ENCODE results near the gene CPA1. TPM values are rescaled to one million over a fixed set of nuclear protein-coding genes. Genes with fewer than 3 reads are reported as not detected.

Gene CPA1
- total and polyA plus RNA-seq, 2 of the 4 experiments (the other 2 are of a cell fraction) = not detected

- TF ChIP-seq NFE2L2 (IDR thresholded peaks at IDR 0.05; ENCODE audit: low read depth, low read length) (no peak), CEBPB (IDR thresholded peaks at IDR 0.05; ENCODE audit: low read depth, low read length) (peak; percentile 12; the same call in 1 of the 2 replicates)
- no peak overlapping the region for H2AK5ac ChIP-seq (ENCODE audit: low read depth, low read length)
- peak overlapping the region; percentile 99; the same call in 1 of the 2 replicates for H3K27ac ChIP-seq (ENCODE audit: insufficient read depth, low read length)
- H3K14ac ChIP-seq (replicated peaks; ENCODE audit: low read depth, low read length) = 0 out of 2 replicates have a peak overlapping the region, but pooled peaks have one; percentile 17
- H3K23ac ChIP-seq (ENCODE audit: low read depth, low read length) = 0 out of 2 replicates have a peak overlapping the region, but pooled peaks have one; percentile 22
- peak; percentile 58 for DNase-seq
- H2BK120ac ChIP-seq (ENCODE audit: low read depth, low read length) = peak overlapping the region; percentile 89
- H3K18ac ChIP-seq (ENCODE audit: low read depth, low read length) = peak overlapping the region; percentile 78
- no peaks in the 10 kb centered on the region for H3K9me3 ChIP-seq (ENCODE audit: control insufficient read depth, insufficient read depth, low read length)
- peaks cover 11% of the 10 kb centered on the region for H3K4me1 ChIP-seq (ENCODE audit: control insufficient read depth, insufficient read depth, low read length)
- ATAC-seq (ENCODE audit: low read depth) = peak; percentile 79
- H2BK15ac ChIP-seq (ENCODE audit: low read depth, low read length) = peak overlapping the region; percentile 71; the same call in 1 of the 3 replicates
- no peaks in the 10 kb centered on the region for H4K20me1 ChIP-seq (ENCODE audit: insufficient read depth, low read length)
- H2BK5ac ChIP-seq (ENCODE audit: low read depth, low read length, poor library complexity, severe bottlenecking) = peak overlapping the region; percentile 73
- peak overlapping the region; percentile 54 to 86; a peak in 3 of 4 replicates for H4K8ac ChIP-seq (ENCODE audit: low read depth in 2 of 2, low read length in 2 of 2)
- intact Hi-C loops (cut with micrococcal nuclease) (loop anchor here (1.0 kb wide), 1 partner anchor 8 kb away; no protein-coding TSS in a partner anchor), dilution Hi-C loops (cut with HindIII; ENCODE audit: low sequenced_read_pairs, unreplicated experiment) (no loop called here), in situ Hi-C loops (cut with MboI; ENCODE audit: low sequenced_read_pairs) (no loop called here)
- H3K36me3 ChIP-seq (ENCODE audit: control insufficient read depth, insufficient read depth, low read length) = peaks cover 11% of the 10 kb centered on the region
- peaks cover 11% of the 10 kb centered on the region for H3K9me1 ChIP-seq (ENCODE audit: insufficient read depth, low read length)
- no peak overlapping the region for H3K4me2 ChIP-seq (ENCODE audit: low read depth, low read length)
- H4K5ac ChIP-seq (ENCODE audit: low read depth, low read length) = peak overlapping the region; percentile 73
- no peak overlapping the region for H3K56ac ChIP-seq (ENCODE audit: extremely low read depth, insufficient read depth, low read length)
- CTCF ChIA-PET = interaction anchor here (0.9 kb wide), 1 partner anchor 47 kb away, joined by 3 read pairs; no protein-coding TSS in a partner anchor
- H3K27me3 ChIP-seq (ENCODE audit: control insufficient read depth, insufficient read depth, low read length) = no peaks in the 10 kb centered on the region
- 60% methylated on average over 2 of the region's 4 CpGs; no CpG with 5 or more reads in 1 of the 2 experiments for WGBS, 2 experiments (ENCODE audit: extremely low coverage in 2 of 2, insufficient read length in 1 of 2)
- H3K4me3 ChIP-seq (ENCODE audit: insufficient read depth, low read depth, low read length) = no peak overlapping the region
- POLR2A ChIA-PET (ENCODE audit: unreplicated experiment) = no interaction called here
- peak overlapping the region; percentile 93 for H2BK20ac ChIP-seq (ENCODE audit: low read depth, low read length)
- no peaks in the 10 kb centered on the region for H3K79me1 ChIP-seq (ENCODE audit: low read depth in 1 of 2, low read length in 2 of 2)
- BruUV-seq (replicated peaks) = no TSS peak
- H2AK9ac ChIP-seq (replicated peaks; ENCODE audit: low read depth, low read length, poor library complexity) = peak overlapping the region; percentile 39
- peak overlapping the region; percentile 93 for H4K91ac ChIP-seq (ENCODE audit: insufficient read depth, low read depth, low read length)
- peak overlapping the region; percentile 94; the same call in 1 of the 2 replicates for H3K4ac ChIP-seq (ENCODE audit: low read depth, low read length)
- H3K9ac ChIP-seq (ENCODE audit: low read depth, low read length) = peak overlapping the region; percentile 58; the same call in 1 of the 2 replicates
- H2AFZ ChIP-seq (replicated peaks; ENCODE audit: low read length, poor library complexity) = peak overlapping the region; percentile 15
These were observed 19.9 kb downstream of the CPA1 start for GRCh38 chr7:130400120-130400572.

All from IMR-90 (cell line).